Lower leg skin (tissue), 3 donors: ENCODE data around the gene THBS2.

Experiments used
- POLR2A ChIP-seq, 2 donors: fragments of 450-650 bp; IDR thresholded peaks; one replicate each; pipeline ENCODE4 v1.6.1; 2016 to 2017; ENCODE audit warnings: antibody characterized with exemption in 2 of 2, mild to moderate bottlenecking in 1 of 2, moderate library complexity in 1 of 2
- TF ChIP-seq, protein P1 (sequence below), 3 donors: fragments of 450-650 bp; IDR thresholded peaks; one replicate each; pipeline ENCODE4 v1.5.1; 2016; ENCODE audit warnings: antibody characterized with exemption in 3 of 3, mild to moderate bottlenecking in 3 of 3, moderate library complexity in 2 of 3

DNA sequence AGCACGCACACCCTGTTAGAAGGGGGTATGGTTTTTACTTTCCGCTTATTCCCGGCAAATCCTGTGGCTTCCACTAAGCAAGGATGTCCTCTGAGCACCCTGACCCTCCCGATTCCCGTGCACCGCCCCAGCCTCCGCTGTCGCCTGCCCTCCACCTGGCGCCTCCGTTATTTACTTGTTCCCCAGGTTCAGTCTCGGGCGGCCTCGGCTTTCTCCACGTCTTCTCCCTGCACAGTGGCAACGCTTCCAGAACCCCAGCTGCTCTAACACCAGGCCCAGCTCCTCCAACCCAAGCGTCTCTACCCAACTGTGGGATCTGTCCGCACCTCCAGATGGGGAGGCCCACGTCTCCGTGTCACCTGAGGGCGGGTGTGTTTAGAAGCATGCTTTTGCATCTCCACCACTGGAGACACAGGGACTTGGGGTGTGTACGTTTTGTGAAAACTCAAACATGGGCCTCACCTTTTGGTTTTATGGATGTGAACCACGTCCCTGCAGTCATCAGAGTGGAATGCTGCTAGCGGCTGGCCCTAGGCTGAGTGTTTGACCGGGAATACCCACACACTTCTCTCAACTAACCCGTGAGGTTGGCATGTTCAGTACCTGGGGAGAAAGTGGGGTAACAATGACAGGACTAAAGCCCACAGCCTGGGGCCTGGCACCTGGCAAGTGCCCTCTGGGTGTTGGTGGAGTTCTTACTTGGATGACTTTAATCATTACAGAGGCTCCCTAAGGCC is 79.9 kb downstream of the THBS2 start:
- TF ChIP-seq, protein P1, sequence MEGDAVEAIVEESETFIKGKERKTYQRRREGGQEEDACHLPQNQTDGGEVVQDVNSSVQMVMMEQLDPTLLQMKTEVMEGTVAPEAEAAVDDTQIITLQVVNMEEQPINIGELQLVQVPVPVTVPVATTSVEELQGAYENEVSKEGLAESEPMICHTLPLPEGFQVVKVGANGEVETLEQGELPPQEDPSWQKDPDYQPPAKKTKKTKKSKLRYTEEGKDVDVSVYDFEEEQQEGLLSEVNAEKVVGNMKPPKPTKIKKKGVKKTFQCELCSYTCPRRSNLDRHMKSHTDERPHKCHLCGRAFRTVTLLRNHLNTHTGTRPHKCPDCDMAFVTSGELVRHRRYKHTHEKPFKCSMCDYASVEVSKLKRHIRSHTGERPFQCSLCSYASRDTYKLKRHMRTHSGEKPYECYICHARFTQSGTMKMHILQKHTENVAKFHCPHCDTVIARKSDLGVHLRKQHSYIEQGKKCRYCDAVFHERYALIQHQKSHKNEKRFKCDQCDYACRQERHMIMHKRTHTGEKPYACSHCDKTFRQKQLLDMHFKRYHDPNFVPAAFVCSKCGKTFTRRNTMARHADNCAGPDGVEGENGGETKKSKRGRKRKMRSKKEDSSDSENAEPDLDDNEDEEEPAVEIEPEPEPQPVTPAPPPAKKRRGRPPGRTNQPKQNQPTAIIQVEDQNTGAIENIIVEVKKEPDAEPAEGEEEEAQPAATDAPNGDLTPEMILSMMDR (IDR thresholded peaks at IDR 0.05), result no peak
- no peak for TF ChIP-seq POLR2A (IDR thresholded peaks at IDR 0.05)
